Gastroesophageal sphincter (tissue), 4 donors: ENCODE data around the gene MINDY4. TPM values are rescaled to one million over a fixed set of nuclear protein-coding genes. Genes with fewer than 3 reads are reported as not detected.

Experiments
- ATAC-seq: fragments of 150-250 bp; one replicate; pipeline ENCODE4 v1.9.1; 2016; ENCODE audit warnings: mild to moderate bottlenecking, moderate library complexity
- H3K27ac ChIP-seq, 4 donors: fragments of 200-600 bp; sonication (generic) in 3 of 4; 1 replicate in 3 of 4; 2 replicates in 1 of 4; pipeline ENCODE4 v1.5.1; 2016 to 2019
- H3K27me3 ChIP-seq: fragments of 200-600 bp; sonication (generic); one replicate; pipeline ENCODE4 v1.5.1; 2019
- H3K36me3 ChIP-seq, 2 donors: fragments of 200-600 bp; sonication (generic); one replicate each; pipeline ENCODE4 v1.5.1; 2019; ENCODE audit warnings: control low read depth in 1 of 2
- H3K4me1 ChIP-seq, 3 donors: fragments of 200-600 bp; sonication (generic); 1 replicate in 2 of 3; 2 replicates in 1 of 3; pipeline ENCODE4 v1.5.1; 2016 to 2019; ENCODE audit warnings: control low read depth in 2 of 3
- H3K4me3 ChIP-seq, 2 donors: fragments of 200-600 bp; sonication (generic); one replicate each; pipeline ENCODE4 v1.5.1; 2019; ENCODE audit warnings: mild to moderate bottlenecking in 1 of 2, moderate library complexity in 1 of 2
- H3K9me3 ChIP-seq, 3 donors: fragments of 200-600 bp; sonication (generic); one replicate each; pipeline ENCODE4 v1.5.1; 2017 to 2019; ENCODE audit warnings: control low read depth in 2 of 3
- EP300 ChIP-seq: sonication (generic); formaldehyde crosslinking; IDR thresholded peaks from one replicate; pipeline ENCODE4 v1.6.1; 2017; ENCODE audit warnings: antibody characterized with exemption, mild to moderate bottlenecking
- POLR2A ChIP-seq, 2 donors: fragments of 450-650 bp; IDR thresholded peaks; one replicate each; pipeline ENCODE4 v1.6.1; 2017; ENCODE audit warnings: antibody characterized with exemption in 2 of 2, mild to moderate bottlenecking in 2 of 2, moderate library complexity in 1 of 2
- POLR2AphosphoS5 ChIP-seq: sonication (generic); formaldehyde crosslinking; IDR thresholded peaks from one replicate; pipeline ENCODE4 v1.6.1; 2017; ENCODE audit warnings: antibody characterized with exemption
- WGBS, 2 donors: methylation state at CpG; one replicate each; pipeline ENCODE4 v1.1.5; 2018; ENCODE audit warnings: low coverage in 1 of 2; 5-methylcytosine and 5-hydroxymethylcytosine counted together
- total RNA-seq, 4 donors: library from RNA; depleted of rRNA; stranded (reverse); fragments of >200 nt; gene quantifications; one replicate each; pipeline ENCODE4 v1.1.0, GENCODE V29; 2016
- TF ChIP-seq, protein P1 (sequence below), 4 experiments: fragments of 200-600 bp in 2 of 4; fragments of 450-650 bp in 2 of 4; sonication (generic) in 1 of 4; IDR thresholded peaks; one replicate each; pipeline ENCODE4 v1.5.1; 2017 to 2019; ENCODE audit warnings: antibody characterized with exemption in 4 of 4, mild to moderate bottlenecking in 2 of 4, moderate library complexity in 2 of 4

Gene MINDY4
- total RNA-seq, 4 donors from 2014 or later, result 5.6 to 31.8 (median 20.4) TPM

DNA sequence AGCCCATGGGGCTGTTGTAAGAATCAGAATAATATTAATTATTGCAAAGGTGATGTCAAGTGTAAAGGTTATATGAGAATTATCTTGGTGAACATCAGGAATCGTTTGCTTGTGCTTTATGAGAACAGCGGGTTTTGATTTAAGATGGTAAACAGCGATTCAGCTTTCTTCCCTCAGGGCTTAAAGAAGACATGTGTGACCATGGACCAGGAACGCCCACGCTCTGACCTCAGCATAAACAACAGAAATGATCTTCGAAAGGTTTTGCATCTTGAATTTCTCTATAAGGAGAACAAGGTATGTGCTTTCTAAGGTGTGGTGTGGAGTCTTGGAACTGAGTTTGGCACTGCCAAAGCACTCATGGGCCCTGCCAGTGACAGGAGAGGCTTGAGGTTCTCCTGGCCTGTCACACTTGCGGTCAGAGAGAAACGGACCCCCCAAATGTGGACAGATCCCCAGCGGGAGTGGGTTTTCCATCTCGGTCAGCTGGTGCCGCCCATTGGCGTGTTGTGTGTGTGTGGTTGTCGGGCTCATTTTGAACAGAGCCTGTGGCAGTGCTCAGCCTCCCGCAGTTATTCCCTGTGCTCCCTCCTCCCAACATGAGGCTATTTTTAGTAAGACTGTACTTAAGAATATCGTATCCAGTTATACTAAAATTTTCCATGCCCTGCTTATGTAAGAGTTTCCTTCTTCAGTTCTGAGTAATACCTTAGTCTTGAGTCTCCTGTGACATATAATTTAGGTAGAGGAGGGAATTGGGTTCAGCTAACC lies 7.2 kb downstream of the MINDY4 start:
- peak overlapping the region; percentile 79 to 90 (median 83) for H3K27ac ChIP-seq
- H3K27me3 ChIP-seq, result no peaks in the 10 kb centered on the region
- peaks cover 0 to 26% of the 10 kb centered on the region in 2 donors for H3K36me3 ChIP-seq
- ATAC-seq, result peak; percentile 90
- TF ChIP-seq, protein P1, sequence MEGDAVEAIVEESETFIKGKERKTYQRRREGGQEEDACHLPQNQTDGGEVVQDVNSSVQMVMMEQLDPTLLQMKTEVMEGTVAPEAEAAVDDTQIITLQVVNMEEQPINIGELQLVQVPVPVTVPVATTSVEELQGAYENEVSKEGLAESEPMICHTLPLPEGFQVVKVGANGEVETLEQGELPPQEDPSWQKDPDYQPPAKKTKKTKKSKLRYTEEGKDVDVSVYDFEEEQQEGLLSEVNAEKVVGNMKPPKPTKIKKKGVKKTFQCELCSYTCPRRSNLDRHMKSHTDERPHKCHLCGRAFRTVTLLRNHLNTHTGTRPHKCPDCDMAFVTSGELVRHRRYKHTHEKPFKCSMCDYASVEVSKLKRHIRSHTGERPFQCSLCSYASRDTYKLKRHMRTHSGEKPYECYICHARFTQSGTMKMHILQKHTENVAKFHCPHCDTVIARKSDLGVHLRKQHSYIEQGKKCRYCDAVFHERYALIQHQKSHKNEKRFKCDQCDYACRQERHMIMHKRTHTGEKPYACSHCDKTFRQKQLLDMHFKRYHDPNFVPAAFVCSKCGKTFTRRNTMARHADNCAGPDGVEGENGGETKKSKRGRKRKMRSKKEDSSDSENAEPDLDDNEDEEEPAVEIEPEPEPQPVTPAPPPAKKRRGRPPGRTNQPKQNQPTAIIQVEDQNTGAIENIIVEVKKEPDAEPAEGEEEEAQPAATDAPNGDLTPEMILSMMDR (IDR thresholded peaks at IDR 0.05), result no peak
- TF ChIP-seq POLR2AphosphoS5 (peak; percentile 50), EP300 (no peak), POLR2A (IDR thresholded peaks at IDR 0.05) (no peak)
- no peaks in the 10 kb centered on the region for H3K9me3 ChIP-seq
- peaks cover 7 to 62% (median 12%) of the 10 kb centered on the region in 3 donors for H3K4me1 ChIP-seq
- no peak overlapping the region for H3K4me3 ChIP-seq
- 52% methylated on average over 7 to 9 of the region's 15 CpGs for WGBS, 2 donors

DNA sequence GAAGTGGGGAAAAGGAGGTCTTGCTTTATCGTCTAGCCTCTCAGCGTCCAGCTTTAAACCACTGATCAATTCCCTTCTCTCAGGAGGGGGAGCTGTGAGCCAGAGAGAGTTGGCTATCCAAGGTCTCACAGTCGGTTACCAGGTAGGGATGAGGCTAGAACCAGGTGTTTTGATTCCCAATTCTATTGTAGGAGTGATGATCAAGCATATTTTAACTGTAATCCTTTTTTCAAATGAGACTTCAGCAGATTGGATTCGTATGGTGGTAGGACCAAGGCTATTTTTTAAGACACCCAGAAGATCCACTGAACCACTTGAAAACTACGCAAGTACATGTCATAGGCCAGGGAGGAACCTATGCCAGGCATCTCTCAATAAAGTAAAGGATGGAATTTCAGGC lies 8.4 kb downstream of the MINDY4 start:
- H3K36me3 ChIP-seq, result peaks cover 0 to 35% of the 10 kb centered on the region in 2 donors
- WGBS, 2 donors, result 66 to 69% methylated on average over 5 of the region's 5 CpGs
- peaks cover 7 to 60% (median 12%) of the 10 kb centered on the region in 3 donors for H3K4me1 ChIP-seq

DNA sequence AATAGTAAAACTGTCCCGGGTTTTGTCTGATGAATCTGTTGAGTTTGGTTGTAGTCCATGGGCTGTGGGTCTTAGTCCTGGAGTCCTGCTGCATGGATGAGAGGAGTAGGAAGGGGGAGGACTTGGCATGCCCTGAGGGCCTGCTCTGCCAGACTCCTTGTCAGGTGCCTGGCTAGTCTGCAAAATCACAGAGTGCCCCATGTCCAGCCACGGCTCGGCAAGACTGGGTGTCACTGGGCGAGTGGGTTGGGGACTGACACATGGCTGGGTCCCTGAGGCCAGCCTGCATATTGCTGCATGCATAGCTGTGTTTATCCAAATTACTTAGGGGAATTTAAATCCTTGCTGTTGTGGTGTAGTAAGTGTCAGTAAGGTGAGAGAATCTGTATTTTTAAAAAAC lies 9.7 kb downstream of the MINDY4 start:
- peaks cover 7 to 54% (median 12%) of the 10 kb centered on the region in 3 donors for H3K4me1 ChIP-seq
- H3K9me3 ChIP-seq, result no peaks in the 10 kb centered on the region
- TF ChIP-seq, protein P1 (IDR thresholded peaks at IDR 0.05), result no peak
- no peak for TF ChIP-seq EP300
- no peak for TF ChIP-seq POLR2A (IDR thresholded peaks at IDR 0.05)
- no peak for TF ChIP-seq POLR2AphosphoS5
- H3K36me3 ChIP-seq, result peaks cover 0 to 49% of the 10 kb centered on the region in 2 donors
- H3K4me3 ChIP-seq, result no peak overlapping the region
- no peak for ATAC-seq
- peak overlapping the region in 3 of 4 donors; percentile 3 to 26 (median 4) for H3K27ac ChIP-seq
- H3K27me3 ChIP-seq, result no peaks in the 10 kb centered on the region
- 39 to 60% methylated on average over 1 to 3 of the region's 4 CpGs for WGBS, 2 donors

More for the DNA sequence above, 8.4 kb downstream of the MINDY4 start:
- no peak overlapping the region for H3K4me3 ChIP-seq
- H3K27ac ChIP-seq, result peak overlapping the region; percentile 70 to 90 (median 83)
- ATAC-seq, result no peak
- no peaks in the 10 kb centered on the region for H3K27me3 ChIP-seq
- TF ChIP-seq EP300 (no peak), POLR2AphosphoS5 (no peak), POLR2A (IDR thresholded peaks at IDR 0.05) (no peak)
- TF ChIP-seq, protein P1 (IDR thresholded peaks at IDR 0.05), result no peak
- H3K9me3 ChIP-seq, result no peaks in the 10 kb centered on the region

DNA sequence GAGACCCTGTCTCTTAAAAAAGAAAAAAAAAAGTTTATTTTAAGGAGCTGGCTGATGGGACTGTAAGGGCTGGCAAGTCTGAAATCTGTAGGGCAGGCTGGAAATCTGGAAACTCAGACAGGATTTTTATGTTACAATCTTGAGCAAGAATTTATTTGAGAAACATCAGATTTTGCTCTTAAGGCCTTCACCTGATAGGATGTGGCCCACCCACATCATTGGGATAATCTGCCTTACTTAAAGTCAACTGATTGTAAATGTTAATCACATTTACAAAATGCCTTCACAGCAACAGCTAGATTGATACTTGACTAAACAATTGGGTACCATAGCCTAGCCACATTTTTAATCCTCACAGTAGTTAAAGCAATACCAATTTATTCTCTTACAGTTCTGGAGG lies 11.5 kb downstream of the MINDY4 start:
- H3K27me3 ChIP-seq, result no peaks in the 10 kb centered on the region
- peaks cover 7 to 38% (median 11%) of the 10 kb centered on the region in 3 donors for H3K4me1 ChIP-seq
- peaks cover 0 to 64% of the 10 kb centered on the region in 2 donors for H3K36me3 ChIP-seq
- TF ChIP-seq POLR2A (IDR thresholded peaks at IDR 0.05) (no peak), EP300 (no peak), POLR2AphosphoS5 (no peak)
- TF ChIP-seq, protein P1 (IDR thresholded peaks at IDR 0.05), result no peak
- H3K9me3 ChIP-seq, result no peaks in the 10 kb centered on the region
- H3K4me3 ChIP-seq, result no peak overlapping the region
- H3K27ac ChIP-seq, result no peak overlapping the region
- ATAC-seq, result no peak

DNA sequence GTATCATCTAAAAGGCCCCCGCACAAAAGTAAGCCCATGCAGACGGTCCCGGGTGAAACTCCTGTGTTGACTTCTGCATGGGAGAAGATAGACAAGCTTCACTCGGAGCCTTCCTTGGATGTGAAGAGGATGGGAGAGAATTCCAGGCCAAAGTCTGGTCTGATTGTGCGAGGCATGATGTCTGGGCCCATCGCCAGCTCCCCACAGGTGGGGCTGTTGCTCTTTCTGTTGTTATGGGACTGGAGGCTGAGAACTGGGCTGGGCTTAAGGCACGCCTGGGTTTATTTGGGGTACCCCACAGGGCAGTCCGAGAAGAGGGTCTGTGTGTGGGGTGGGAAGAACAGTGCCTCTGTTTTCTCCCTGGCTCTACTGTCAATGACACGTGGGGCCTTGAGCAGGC lies 14.6 kb downstream of the MINDY4 start:
- no peak for ATAC-seq
- no peak for TF ChIP-seq EP300
- TF ChIP-seq POLR2A (IDR thresholded peaks at IDR 0.05), result no peak
- H3K4me3 ChIP-seq, result no peak overlapping the region
- H3K27me3 ChIP-seq, result no peaks in the 10 kb centered on the region
- peaks cover 0 to 25% (median 3%) of the 10 kb centered on the region in 3 donors for H3K4me1 ChIP-seq
- H3K36me3 ChIP-seq, result peaks cover 0 to 63% of the 10 kb centered on the region in 2 donors
- 86 to 89% methylated on average over 7 to 9 of the region's 9 CpGs for WGBS, 2 donors
- no peak overlapping the region for H3K27ac ChIP-seq
- no peaks in the 10 kb centered on the region for H3K9me3 ChIP-seq
